A549 (cell line): Measurements from ENCODE around the gene TPCN1.

Experiments used
- CTCF ChIP-seq: fragments of >200 bp; sonication (Bioruptor Twin); formaldehyde crosslinking; IDR thresholded peaks from 3 replicates; pipeline ENCODE4 v1.5.1; 2016
- EHMT2 ChIP-seq: fragments of 200-600 bp; sonication (generic); IDR thresholded peaks from 2 replicates; pipeline ENCODE4 v1.6.1; 2016; ENCODE audit warnings: antibody characterized with exemption, low read depth, mild to moderate bottlenecking, moderate library complexity
- POLR2A ChIP-seq: IDR thresholded peaks from 2 replicates; pipeline ENCODE4 v1.6.1; 2012; ENCODE audit warnings: mild to moderate bottlenecking, low read length

DNA sequence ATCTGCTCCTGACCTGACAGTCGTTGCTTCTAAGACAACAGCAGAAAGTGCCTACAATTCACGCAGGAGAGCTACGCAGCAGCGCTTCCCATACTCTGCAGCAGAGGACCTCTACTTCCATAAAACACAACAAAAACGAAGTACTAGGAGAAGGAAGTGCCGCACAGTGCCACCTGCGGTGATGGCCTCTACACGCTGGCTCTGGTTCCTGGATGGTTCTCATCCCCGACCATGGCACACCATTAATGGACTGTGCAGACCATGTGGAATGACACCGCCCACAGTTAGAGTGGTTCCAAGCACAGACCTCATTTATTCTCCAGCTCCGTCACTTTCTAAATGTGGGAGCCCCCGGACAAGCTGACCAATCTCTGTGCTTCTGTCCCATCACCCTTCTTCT lies 28.3 kb downstream of the TPCN1 start:
- TF ChIP-seq POLR2A (no peak), CTCF (no peak), EHMT2 (no peak)
